GM21381 (cell line): Measurements from ENCODE around the gene SCAP.
"Not testable (repeated sequence)": the region's sequence is repeated elsewhere in the genome, so short reads cannot be mapped to it uniquely, and the experiment has no call there.

Experiments used
- ATAC-seq: cut with Tn5 transposase; IDR thresholded peaks from one replicate; pipeline ENCODE4 v1.9.1; 2021; ENCODE audit warnings: mild to moderate bottlenecking, moderate library complexity; ENCODE audit not compliant: unreplicated experiment

SCAP gene

DNA sequence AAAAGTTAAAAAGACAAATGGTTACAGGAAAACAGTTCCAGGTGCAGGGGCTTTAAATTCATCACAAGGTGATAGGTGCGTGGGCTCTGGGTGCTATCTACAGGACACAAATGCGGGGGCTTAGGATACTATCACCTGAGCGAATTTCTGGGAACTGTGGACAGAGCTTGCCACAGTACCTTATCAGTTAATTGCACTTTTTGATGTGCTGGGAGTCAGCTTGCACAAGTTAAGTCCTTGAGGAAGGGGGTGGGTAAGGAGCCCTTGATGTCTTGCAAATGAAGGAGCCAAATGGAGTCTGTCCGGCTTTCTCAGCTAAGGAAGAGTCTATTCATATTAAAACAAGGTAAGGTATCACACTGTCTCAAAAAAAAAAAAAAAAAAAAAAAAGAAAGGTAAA is 6.0 kb upstream of the SCAP start:
- ATAC-seq: not testable (repeated sequence)

- not testable (repeated sequence) for ATAC-seq
These were observed 4.5 kb upstream of the SCAP start for GRCh38 chr3:47480267-47480666.

DNA sequence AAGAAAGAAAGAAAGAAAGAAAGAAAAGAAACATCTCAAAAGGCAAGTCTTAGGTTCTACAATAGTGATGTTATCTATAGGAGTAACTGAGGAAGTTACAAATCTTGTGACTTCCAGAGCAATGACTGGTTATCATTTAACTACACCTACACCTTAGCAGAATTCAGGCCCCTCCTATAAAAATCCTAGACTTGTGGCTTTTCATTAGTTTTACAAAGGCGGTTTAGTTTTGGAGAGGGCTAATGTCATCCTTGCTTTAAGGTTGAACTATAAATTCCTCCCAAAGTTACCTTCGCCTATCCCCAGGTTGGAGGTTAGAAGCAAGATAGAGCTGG is 4.1 kb upstream of the SCAP start:
- ATAC-seq: no peak

GRCh38 chr3:47478022-47478421 is 2.3 kb upstream of the SCAP start:
- no peak for ATAC-seq

- no peak for ATAC-seq
These were observed 981 bp upstream of the SCAP start for GRCh38 chr3:47476644-47477199.

DNA sequence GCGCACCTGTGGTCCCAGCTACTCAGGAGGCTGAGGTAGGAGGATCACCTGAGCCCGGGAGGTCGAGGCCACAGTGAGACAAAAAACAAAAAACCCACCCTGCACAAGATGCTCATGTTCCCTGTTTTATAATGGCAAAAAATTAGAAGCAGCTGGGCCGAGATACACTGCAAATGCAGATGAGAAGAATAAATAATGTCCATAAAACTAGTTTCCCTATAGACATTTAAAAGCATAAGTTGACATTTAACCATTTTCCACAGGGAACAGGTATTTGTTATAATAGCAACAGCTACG is 537 bp upstream of the SCAP start:
- peak; percentile 2 for ATAC-seq

GRCh38 chr3:47475029-47475569 is 642 bp downstream of the SCAP start:
- ATAC-seq: no peak

GRCh38 chr3:47473391-47473790 is 2.4 kb downstream of the SCAP start:
- ATAC-seq: no peak

- no peak for ATAC-seq
These were observed 6.1 kb downstream of the SCAP start for GRCh38 chr3:47469616-47470015.

- not testable (repeated sequence) for ATAC-seq
These were observed 7.4 kb downstream of the SCAP start for GRCh38 chr3:47468315-47468714.

DNA sequence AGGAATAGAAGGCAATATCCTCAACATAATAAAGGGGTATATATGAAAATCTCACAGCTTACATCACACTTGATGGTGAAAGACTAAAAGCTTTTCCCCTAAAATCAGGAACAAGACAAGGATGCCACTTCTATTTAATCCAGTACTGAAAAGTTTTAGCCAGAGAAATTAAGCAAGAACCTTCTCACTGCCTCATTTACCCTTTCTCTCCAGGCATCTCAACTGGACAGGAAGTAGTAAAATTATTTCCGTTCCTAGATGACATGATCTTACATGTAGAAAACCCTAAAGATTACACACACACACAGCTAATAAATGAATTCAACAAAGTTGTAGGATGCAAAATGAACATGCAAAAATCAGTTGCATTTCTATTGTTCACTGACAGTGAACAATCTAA is 11.2 kb downstream of the SCAP start:
- ATAC-seq: no peak

DNA sequence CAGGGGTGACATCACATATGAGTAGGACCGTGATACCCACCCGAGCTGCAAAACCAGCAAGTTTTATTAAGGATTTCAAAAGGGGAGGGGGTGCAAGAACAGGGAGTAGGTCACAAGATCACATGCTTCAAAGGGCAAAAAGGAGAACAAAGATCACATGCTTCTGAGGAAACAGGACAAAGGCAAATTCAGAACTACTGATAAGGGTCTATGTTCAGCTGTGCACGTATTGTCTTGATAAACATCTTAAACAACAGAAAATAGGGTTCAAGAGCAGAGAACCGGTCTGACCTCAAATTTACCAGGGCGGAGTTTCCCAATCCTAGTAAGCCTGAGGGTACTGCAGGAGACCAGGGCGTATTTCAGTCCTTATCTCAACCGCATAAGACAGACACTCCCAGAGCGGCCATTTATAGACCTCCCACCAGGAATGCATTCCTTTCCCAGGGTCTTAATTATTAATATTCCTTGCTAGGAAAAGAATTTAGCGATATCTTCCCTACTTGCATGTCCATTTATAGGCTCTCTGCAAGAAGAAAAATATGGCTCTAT is 16.1 kb downstream of the SCAP start:
- not testable (repeated sequence) for ATAC-seq

- no peak for ATAC-seq
These were observed 18.8 kb downstream of the SCAP start for GRCh38 chr3:47456984-47457383.

GRCh38 chr3:47455806-47456452 is 19.8 kb downstream of the SCAP start:
- no peak for ATAC-seq

DNA sequence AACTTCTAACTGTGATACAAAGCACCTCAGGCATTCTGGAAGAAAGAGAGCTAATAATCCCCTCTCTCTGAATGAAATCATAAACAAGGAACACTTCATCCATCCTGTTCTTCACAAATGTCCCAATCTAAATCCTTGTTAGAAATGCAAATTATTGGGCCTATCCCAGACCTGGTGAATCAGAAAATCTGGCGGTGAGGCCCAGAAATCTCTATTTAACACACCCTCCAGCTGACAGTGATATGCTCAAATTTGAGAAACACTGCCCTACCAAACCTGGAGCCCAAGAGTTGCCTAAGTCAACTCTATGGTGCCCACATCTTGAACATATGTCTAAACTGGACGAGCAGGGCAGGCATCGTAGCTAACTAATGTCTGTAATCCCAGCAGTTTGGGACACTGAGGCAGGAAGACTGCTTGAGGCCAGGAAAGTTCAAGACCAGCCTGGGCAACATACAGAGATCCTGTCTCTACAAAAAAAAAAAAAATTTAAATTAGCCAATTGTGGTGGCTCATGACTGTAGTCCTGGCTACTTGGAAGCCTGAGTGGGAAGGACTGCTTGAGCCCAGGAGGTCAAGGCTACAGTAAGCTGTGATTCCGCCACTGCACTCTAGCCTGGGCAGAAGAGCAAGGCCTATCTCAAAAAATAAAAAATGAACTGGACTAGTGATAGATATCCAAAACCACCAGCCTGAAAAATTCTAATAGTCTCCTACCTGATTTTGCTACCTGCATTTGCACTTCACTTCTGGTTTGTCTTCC is 23.1 kb downstream of the SCAP start:
- no peak for ATAC-seq

- no peak for ATAC-seq
These were observed 31.6 kb downstream of the SCAP start for GRCh38 chr3:47444103-47444502.

DNA sequence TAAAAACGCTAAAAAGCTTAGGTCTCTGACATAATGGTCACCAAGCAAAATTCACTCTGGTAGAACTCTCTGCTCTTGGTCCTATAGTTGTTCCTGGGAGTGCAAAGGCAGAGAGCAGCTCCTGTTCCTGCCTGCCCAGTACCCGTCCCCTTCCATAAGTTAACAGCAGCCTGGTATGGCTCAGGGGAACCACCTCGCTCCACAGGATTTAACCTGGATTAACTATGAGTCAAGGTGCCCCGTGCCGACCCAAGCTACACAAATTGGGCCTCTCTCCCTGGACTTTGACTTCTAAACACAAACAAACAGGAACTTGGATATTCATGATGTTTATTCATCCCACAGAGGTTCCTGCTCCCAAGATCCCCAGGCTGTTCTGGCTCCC is 32.1 kb downstream of the SCAP start:
- no peak for ATAC-seq

GRCh38 chr3:47441796-47442551 is 33.8 kb downstream of the SCAP start:
- no peak for ATAC-seq

GRCh38 chr3:47440131-47440530 is 35.6 kb downstream of the SCAP start:
- no peak for ATAC-seq

- no peak for ATAC-seq
These were observed 39.6 kb downstream of the SCAP start for GRCh38 chr3:47436180-47436579.

GRCh38 chr3:47434849-47435248 is 40.9 kb downstream of the SCAP start:
- ATAC-seq: no peak
